GM21528 (cell line): ENCODE measurements around the gene WDHD1.
"Not testable (repeated sequence)": the region's sequence is repeated elsewhere in the genome, so short reads cannot be mapped to it uniquely, and the experiment has no call there.

Source experiments
- ATAC-seq: cut with Tn5 transposase; IDR thresholded peaks from one replicate; pipeline ENCODE4 v1.9.1; 2021; ENCODE audit warnings: mild to moderate bottlenecking, moderate library complexity; ENCODE audit not compliant: unreplicated experiment, low FRiP score

Gene WDHD1

DNA sequence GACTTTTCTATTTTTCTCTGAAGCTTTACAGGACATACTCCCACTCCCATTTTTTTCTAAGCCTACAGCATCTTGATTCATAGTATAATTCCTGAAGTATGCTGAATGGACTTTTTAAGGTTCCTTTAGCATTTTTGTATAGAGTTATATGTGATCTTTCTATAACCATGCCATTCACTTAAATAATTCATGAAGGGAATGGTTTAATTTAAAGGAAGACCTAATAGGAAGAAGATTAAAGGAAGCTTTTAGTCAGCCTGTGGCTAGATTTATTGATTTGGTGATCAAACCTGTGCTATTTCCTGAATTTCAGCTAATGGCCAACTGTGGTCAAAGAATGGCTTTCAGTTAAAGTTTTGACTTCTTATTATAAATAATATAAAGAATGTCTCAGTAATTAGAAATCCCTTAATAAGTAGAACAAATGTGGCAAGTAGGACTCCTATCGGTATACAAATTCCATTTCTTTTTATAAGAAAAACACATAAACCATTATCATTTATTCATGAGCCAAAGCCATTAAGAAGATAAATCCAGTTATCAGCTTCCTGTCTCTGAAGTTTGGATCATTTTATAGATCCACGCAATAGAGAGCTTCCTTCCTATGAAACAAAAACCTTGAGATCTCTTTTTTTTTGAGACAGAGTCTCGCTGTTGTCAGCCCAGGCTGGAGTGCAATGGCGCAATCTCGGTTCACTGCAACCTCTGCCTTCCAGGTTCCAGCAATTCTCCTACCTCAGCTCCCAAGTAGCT is 20.6 kb upstream of the WDHD1 start:
- no peak for ATAC-seq

DNA sequence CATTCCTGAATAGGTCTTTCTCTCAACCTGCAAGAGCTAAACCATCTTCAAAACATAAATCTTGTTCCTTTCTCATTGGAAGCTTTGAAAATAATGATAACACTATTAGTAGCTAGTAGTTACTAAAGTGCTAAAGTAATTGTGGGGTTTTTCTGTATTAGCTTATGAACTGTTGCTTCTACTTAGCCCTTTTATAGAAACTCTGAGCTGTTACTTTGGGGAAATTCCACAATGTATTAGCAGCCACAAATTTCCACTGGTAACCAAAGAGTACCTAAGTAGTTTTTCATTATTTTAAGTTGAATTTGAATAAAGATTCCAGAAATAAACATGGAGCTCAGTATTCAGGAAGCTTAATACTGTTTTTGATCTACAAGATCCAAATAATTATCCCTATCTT is 18.2 kb upstream of the WDHD1 start:
- ATAC-seq: no peak

DNA sequence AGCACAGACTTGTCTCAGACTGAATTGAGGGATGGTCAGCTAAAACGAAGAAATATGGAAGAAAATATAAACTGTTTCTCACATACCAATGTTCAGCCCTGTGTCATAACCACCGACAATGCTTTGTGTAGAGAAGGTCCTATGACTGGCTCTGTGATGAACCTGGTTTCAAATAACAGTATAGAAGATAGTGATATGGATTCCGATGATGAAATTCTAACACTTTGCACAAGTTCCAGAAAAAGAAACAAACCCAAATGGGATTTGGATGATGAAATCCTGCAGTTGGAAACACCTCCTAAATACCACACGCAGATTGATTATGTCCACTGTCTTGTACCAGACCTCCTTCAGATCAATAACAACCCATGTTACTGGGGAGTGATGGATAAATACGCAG is 16.6 kb upstream of the WDHD1 start:
- ATAC-seq: no peak

DNA sequence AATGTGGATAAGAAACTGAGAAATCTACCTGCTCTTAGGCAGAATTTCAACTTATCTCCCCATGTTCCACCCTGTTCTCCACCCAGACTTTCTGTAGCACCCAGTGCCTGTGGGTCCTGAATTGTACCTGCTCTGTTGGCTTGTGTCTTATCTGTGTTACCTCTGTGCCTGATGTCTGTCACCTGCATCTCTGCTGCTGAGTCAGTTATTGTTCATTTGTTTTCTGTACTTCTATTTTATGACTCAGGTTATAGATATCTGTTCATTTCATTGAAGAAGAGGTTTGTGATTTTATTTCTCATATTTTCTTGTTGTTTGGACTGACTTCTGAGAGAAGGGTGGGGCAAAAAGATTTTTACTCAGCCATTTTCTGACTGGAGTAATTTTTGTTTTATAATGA is 11.8 kb upstream of the WDHD1 start:
- ATAC-seq: no peak

DNA sequence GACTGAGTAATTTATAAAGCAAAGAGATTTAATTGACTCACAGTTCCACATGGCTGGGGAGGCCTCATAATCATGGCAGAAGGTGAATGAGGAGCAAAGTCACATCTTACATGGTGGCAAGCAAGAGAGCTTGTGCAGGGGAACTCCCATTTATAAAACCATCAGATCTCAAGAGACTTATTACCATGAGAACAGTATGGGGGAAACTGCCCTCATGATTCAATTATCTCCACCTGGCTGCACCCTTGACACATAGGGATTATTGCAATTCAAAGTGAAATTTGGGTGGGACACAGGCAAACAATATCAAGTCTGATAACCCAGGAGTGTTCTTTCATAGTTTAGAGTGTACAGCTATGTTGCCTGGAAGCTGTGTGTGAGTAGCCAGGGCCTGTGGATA is 11.1 kb upstream of the WDHD1 start:
- ATAC-seq: not testable (repeated sequence)

DNA sequence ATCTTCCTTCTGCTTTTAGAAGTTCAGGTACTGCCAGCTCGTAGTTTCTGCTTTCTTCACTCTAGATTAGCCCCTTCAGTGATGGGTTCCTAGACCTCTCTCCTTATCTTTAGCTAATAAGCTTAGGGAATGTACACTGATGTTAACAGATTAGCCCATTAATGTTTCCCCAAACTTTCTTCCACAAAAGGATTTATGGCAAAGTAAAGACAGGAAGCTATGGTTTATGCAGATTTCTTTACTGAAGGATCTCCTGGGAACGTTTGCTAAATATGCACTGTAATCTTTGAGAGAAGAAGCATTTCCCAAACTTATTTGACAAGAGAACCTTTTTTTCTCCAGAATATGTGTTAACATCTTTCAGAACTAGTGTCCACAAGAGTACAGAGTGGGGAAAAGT is 4.3 kb upstream of the WDHD1 start:
- ATAC-seq: no peak

DNA sequence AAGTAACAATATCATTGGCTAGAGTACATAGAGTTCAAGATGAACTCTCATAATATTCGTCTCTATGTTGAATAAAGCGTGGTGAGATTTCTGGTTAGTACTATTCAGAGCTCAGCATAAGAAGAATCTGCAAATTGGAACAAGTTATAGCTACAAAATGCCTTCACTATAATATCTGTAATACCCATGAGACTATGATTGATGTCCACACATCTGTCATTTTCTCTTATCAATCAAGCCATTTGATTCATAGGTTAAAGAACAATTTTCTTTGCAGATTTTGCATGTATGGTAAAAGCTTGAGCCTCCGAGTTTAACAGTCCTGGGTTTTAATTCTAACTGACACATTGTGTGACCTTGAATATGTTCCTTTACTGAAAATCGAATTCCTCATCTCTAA is 1.6 kb upstream of the WDHD1 start:
- no peak for ATAC-seq

DNA sequence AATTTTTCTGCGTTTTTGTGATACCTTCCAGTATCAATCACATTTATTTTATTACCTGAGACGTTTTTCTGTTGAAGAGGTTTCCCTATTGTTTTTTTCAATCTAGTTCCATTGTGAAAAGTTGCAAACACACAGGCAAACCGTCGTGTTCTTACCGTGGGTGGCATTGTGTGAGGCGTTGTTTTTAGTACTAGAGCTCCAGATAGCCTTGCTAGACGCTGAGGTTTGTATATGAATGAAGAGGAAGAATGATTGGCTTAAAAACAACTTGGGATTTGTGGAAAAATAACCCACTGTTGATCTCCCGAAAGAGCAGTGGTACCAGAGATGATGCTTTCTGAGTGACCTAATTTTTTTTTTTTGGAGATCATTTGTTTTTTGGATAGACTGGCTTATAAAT is 1.2 kb upstream of the WDHD1 start:
- ATAC-seq: no peak

DNA sequence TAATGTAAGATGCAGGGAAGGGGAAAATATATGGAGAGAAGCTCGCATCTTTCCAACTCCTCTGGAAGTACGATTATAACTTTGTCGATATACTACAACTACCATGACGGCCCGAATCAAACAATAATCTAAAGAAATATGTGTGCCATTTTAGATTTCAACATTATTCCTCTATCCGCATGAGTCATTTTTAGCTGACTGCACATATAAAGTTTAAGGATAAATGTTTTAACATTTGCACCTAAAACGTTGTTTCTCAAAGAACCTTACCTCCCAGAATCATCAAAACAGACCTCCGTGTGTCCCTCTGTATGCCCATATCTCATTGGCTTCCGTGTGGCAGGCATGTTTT is 482 bp downstream of the WDHD1 start:
- no peak for ATAC-seq

DNA sequence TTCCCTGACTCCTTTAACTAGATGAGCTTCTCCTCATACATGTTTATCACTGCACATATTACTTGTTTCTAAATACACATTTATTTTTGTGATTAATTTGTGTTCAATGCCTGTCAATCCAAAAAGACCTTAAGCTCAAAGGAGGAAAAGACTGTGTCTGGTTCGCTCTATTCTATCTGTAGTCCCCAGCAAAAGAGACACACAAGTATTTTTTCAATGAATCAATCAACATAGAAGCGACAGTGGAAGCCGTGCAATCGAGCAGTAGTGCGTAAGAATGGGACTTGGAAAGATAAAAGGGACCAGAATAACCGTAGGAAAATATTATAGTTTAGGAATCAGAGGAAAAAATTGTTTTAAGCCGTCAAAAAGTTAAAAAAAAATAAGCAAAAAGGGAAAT is 951 bp downstream of the WDHD1 start:
- no peak for ATAC-seq

DNA sequence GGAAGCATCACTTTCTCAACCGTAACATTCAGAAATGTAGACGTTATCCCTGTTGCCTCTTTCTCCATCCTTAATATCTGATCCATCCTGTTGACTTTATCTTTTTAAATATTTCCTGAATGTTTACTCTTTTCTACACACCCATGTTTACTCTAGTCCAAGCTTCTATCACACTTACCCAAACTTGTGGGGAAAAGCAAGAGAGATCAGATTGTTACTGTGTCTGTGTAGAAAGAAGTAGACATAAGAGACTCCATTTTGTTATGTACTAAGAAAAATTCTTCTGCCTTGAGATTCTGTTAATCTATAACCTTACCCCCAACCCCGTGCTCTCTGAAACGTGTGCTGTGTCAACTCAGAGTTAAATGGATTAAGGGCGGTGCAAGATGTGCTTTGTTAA is 2.5 kb downstream of the WDHD1 start:
- ATAC-seq: not testable (repeated sequence)

DNA sequence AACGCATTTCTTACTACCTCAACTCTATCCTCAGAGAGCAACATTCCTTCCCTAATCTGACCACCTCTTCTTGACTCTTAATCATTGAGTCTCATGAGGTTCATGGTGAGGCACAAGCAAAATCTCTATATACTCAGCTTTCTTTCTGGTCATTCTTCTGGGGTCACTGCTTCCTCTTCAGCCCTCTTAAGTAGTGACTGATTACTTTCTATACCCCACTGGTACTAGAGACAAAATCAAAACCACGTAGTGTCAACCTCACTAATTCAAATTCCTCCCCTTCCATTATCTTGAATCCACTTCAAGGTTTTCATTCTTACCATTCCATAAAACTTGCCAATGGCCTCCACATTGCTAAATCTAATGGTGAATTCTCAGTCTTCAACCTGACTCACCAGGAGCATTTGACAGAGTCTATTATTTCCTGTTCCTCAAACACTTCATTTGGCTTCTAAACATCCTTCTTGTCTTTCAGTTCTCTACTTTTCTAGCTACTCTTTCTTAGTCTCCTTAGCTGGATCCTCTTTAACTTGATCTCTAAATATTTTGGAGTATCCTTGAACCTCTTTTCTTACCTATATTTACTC is 6.8 kb downstream of the WDHD1 start:
- ATAC-seq: no peak

DNA sequence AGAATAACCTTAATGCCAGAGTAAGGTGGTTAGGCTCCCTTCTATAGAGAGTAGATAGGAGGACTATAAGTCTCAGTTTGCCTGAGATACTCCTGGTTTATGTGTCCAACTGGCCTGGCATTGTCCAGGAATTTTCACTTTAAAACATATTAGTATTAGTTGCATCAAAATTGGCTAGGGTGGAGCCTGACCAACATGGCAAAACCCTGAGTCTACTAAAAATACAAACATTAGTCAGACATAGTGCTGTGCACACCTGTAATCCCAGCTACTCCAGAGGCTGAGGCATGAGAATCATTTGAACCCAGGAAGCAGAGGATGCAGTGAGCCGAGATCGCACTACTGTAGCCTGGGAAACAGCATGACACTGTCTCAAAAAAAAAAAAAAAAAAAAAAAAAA is 11.9 kb downstream of the WDHD1 start:
- ATAC-seq: no peak

DNA sequence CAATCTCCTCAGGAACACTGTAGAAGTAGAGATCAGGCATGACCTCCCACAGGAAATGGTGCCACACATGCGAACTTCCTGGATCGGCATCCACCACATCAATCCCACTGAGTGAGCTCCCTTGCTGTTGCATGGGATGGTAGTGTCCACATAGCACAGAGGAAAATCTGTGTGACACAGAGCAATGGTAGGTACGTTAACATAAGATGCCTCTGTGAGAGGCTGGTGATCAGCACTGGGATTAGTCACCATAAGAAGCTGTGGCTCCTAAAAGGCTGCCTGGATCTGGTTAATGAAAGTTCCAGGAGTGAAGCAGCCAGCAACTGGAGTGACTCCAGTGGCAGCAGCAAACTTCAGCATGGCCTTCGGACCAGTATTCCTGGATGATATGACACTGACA is 21.8 kb downstream of the WDHD1 start:
- no peak for ATAC-seq

DNA sequence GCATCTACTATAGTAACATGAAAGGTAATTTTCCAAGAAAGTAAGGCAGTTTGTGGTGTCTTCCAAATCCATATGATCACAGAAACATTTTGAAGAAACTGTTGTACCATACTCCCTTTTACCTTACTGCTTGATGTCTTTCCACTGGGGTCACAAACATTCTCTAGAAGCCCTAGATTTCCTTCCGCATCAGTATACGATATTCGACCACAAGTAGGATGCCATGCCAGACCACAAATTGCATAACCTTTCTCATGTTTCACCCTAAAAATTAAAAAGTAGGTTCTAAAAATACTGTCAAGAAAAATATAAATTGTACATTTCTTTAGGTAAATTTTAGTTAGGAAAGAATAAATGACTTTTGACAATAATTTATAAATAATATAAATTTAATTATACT is 26.5 kb downstream of the WDHD1 start:
- no peak for ATAC-seq

DNA sequence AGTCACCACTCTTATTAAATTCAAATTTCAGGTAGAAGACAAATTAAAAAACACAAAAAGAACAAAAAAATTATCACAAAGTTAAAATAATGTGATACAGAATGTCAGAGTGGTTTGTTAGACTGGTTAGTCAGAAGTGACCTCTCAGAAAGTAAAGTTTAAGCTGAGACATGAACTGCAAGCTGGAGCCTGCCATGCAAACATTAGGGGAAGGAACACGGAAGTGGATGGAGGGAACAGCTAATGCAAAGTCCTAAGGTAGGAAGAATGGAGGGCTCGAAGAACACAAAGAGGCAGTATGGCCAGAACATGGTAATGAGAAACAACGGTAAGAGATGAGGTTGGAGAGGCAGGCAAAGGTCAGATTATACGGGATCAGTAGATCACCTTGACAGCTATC is 41.7 kb downstream of the WDHD1 start:
- ATAC-seq: no peak

DNA sequence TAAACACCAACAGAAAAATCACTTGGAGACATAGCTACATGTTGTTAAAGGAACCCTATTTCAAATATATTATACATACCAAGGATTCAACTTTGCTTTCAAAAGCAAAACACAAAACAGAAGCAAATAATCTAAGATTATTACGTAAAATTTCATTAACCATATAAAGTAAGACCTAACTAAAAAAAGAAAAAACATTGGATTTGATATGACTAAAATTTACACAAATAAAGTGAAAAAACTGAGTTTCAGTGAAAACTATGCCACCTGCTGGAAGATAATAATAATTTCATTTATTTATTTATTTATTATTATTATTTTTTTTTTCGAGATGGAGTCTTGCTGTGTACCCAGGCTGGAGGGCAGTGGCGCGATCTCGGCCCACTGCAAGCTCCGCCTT is 45.2 kb downstream of the WDHD1 start:
- ATAC-seq: no peak

DNA sequence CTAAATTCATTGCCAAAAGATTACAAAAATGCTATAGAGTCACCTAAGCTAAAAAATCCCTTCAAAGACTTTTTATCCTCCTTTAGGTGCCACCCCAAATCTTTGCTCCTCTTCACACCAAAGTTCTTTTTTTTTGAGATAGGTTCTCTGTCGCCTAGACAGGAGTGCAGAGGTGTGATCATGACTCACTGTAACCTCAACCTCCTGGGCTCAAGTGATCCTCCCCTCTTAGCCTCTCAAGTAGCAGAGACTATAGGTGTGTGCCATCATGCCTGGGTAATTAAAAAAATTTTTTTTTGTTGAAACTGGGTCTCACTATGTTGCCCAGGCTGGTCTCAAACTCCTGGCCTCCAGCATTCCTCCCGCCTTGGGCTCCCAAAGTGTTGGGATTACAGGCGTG is 47.9 kb downstream of the WDHD1 start:
- no peak for ATAC-seq

DNA sequence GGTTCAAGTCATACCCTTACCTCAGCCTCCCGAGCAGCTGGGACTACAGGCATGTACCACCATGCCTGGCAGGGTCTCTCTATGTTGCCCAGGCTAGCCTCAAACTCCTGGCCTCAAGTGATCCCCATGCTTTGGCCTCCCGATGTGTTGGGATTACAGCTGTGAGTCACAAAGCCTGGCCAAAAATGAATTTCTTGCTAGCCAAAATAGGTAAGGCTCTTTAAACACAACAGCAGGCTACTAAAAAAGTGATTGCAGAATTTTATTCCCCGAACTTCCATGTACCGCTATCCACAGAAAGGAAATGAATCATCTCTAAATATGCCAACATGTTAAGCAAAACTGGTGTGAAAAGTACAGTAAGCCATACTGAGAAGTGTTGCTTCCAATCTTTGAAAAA is 50.6 kb downstream of the WDHD1 start:
- ATAC-seq: no peak

DNA sequence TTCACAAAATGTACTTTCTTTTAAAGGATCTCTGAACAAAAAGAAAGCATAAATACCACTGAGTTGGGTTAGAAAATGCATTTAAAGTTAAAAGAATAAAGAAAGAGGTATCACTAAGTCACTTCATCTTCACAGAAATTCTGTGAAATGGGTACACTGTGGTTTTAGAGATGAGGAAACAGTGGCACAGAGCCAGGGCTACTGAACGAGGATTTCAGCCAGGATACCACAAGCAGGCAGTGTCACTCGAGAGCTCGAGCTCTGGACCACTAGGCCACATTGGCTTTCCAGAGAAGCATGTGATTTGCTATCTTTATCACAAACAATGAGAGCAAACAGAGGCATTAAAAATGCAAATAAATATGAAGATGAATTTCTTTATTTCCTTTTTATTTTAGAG is 51.0 kb downstream of the WDHD1 start:
- ATAC-seq: no peak

DNA sequence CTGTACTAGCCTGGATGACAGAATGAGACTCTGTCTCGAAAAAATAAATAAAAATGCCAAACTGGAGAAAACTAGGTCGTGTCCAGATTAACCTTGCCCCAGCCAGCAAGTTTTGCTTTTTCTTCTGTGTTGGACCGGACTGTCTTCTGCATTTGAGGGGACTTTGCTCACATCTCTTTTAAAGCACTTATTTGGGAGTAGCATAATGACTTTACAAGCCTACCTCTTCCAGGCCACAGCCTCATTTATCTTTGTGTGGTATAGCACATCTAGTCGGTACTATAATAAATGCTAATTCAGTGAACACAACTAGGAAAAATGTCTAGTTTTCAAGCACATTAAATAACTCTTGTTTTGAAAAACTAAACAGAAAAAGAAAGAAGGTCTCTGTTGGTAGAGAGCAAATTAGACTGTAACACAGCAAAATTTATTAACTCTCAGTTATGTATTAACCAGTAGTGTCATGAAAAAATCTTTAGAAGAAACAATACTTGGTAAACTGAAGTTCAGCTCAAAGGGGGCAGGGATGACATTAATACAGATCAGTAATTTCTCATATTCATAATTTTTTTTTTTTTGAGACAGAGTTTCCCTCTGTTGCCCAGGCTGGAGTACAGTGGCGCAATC is 52.0 kb downstream of the WDHD1 start:
- no peak for ATAC-seq

DNA sequence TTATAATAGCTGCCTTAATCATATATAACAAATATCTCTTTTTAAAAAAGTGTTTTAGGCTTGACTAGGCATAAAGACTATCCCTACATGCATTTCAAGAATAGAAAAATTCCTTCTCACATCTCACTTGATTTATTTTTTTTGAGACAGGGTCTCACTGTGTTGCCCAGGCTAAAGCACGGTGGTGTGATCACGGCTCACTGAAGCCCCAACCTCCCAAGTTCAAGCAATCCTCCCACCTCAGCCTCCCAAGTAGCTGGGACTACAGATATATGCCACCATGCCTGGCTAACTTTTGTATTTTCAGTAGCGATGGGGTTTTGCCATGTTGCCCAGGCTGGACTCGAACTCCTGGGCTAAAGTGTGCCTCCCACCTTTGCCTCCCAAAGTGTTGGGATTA is 59.4 kb downstream of the WDHD1 start:
- no peak for ATAC-seq
